Mucosa of gallbladder (tissue), 1 donor: ENCODE results near the gene NEURL2. TPM values are rescaled to one million over a fixed set of nuclear protein-coding genes. Genes with fewer than 3 reads are reported as not detected.
"Not testable (repeated sequence)": the region's sequence is repeated elsewhere in the genome, so short reads cannot be mapped to it uniquely, and the experiment has no call there.

Experiments
- DNase-seq: peaks from one replicate; pipeline ENCODE4 v3.0.0-alpha.2; 2020; ENCODE audit warnings: low spot score
- total RNA-seq: library from RNA; stranded (reverse); gene quantifications from one replicate; pipeline ENCODE4 v1.2.1, GENCODE V29; 2021
- donor health status: DM: no; HTN: no; CAD: no.

Gene NEURL2, protein sequence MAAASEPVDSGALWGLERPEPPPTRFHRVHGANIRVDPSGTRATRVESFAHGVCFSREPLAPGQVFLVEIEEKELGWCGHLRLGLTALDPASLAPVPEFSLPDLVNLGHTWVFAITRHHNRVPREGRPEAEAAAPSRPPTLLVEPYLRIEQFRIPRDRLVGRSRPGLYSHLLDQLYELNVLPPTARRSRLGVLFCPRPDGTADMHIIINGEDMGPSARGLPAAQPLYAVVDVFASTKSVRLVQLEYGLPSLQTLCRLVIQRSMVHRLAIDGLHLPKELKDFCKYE
- total RNA-seq: 5.9 TPM

DNA sequence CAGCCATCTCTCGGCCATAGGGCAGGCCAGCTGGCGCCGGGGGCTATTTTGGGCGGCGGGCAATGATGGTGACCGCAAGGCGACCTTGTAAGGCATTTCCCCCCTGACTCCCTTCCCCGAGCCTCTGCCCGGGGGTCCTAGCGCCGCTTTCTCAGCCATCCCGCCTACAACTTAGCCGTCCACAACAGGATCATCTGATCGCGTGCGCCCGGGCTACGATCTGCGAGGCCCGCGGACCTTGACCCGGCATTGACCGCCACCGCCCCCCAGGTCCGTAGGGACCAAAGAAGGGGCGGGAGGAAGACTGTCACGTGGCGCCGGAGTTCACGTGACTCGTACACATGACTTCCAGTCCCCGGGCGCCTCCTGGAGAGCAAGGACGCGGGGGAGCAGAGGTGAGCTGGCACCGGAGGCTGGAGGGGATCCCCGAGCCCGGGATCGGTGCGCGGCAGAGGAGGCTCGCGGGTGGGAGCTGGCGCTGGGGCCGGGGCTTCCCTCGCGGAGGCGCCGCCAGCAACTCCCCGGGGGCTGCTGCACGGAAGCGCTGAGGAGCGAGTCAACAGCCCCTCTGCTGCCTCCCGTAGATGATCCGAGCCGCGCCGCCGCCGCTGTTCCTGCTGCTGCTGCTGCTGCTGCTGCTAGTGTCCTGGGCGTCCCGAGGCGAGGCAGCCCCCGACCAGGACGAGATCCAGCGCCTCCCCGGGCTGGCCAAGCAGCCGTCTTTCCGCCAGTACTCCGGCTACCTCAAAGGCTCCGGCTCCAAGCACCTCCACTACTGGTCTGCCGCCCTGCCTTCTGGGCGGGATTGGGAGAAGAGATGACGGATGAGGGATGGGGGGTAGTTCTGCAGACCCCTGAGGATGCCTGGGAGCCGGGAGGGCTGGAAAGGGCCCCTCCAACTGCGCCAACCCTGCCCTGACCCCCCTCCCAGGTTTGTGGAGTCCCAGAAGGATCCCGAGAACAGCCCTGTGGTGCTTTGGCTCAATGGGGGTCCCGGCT, at the start of gene NEURL2, which contains the start of gene CTSA:
Gene NEURL2, minus strand, starts transcription at position 224 of the 999 bp plus-strand sequence. Its CDS starts 217 bp downstream, at position 7.
Gene CTSA, plus strand, starts transcription at position 351 of the 999 bp plus-strand sequence. Its CDS starts 234 bp downstream, at position 585.
- peak; percentile 93 for DNase-seq

DNA sequence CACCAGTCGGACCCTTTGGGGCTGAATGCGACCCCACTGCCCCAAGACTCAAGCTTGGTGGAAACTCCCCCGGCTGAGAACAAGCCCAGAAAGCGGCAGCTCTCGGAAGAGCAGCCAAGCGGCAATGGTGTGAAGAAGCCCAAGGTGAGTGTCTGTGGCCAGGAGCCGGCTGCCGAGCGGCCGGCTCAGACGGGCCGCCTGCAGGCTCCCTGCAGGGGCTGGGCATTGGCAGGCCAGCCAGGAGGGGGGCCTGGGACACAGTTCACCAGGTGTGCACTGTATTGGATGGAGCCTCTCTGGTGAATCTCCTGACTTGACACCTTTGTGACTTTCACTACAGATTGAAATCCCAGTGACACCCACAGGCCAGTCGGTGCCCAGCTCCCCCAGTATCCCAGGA, 49.5 kb upstream of the NEURL2 start:
- no peak for DNase-seq

DNA sequence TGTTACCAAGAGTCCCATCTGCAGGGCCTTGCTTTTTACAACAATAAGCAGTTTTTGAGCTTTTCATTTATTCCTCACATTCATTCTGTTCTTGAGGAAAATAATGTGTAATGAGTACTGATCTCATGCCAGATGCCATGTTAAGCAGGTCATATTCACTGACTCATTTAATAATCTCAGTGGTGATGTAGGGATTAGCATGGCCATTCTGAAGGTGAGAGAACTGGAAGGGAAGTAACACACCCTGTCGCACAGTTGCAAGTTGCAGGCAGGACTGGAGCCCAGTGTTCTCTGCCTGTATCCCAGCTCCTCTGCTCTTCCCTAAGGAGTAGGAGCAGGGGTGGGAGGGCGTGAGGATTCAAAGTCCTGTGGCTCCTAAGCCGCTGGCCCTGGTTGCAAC, 49.0 kb upstream of the NEURL2 start:
- no peak for DNase-seq

DNA sequence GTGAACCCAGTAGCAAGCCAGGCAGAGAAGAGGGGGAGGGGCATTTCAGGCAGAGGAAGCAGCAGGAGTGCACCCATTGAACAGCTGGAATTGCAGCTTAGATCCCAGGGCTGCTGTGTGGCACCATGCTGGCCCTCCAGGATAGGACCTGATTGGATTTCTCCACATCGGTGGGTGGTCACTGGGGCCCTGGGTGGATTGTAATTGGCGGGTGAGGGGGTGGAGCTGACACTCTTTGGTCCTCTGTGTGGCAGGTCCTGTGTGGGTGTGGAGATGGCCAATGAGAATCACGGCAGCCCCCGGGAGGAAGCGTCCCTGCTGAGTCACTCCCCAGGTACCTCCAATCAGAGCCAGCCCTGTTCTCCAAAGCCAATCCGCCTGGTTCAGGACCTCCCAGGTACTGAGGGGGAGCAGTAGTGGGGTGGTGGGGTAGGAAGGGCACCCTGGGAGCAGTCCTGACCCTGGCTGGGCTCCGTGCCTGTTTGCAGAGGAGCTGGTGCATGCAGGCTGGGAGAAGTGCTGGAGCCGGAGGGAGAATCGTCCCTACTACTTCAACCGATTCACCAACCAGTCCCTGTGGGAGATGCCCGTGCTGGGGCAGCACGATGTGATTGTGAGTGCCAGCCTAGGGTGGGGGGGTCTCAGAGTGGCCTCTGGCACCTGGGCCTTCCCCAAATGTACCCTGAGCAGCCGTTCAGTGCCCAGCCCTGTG, 47.9 kb upstream of the NEURL2 start:
- no peak for DNase-seq

DNA sequence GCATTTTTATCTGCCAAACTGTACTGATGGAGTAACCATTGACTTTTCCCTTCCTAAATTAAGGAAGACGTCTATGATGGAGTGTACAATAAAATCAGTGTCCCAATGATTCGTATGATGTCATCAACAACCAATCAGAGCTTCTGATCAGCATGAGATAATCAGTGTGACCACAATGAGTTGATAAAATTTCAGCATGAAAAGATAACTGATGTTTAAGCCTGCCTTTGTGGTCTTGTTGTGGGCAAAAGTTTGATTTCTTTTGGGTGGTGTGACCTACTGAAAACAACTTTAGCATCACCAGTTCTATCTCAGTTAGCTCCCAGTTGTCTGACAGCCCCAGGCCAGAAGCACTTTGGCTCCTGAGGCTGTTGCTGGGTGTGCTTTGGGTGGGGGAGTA, 46.8 kb upstream of the NEURL2 start:
- no peak for DNase-seq

DNA sequence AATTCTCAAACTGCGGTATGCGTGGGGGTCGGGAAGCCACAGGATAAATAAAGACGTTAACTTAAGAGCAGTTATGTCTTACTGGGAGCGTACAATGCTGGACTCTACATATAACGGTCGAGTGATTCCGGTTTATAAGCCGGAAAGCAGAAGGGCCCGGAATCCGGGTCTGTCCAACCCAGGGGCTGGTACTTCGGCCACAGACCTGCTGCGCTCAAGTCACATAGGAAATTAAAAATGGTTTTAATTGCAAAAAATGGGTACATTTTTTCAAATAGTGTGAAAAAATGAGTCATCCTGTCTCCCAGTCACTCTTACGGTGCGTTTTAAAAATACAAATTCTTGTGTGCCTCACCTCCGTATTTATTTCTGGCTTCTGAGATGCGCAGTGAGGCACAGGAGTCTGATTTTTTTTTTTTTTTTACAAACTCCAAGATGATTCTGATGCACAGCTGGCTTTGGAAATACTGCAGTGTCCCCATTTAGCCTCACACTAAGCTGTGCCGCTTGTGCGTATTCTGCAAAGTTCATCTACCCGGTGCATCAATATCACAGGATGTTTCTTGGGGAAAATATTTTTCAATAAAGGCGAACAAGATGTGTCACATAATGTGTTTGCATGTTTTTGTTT, 44.5 kb upstream of the NEURL2 start:
- DNase-seq: no peak

DNA sequence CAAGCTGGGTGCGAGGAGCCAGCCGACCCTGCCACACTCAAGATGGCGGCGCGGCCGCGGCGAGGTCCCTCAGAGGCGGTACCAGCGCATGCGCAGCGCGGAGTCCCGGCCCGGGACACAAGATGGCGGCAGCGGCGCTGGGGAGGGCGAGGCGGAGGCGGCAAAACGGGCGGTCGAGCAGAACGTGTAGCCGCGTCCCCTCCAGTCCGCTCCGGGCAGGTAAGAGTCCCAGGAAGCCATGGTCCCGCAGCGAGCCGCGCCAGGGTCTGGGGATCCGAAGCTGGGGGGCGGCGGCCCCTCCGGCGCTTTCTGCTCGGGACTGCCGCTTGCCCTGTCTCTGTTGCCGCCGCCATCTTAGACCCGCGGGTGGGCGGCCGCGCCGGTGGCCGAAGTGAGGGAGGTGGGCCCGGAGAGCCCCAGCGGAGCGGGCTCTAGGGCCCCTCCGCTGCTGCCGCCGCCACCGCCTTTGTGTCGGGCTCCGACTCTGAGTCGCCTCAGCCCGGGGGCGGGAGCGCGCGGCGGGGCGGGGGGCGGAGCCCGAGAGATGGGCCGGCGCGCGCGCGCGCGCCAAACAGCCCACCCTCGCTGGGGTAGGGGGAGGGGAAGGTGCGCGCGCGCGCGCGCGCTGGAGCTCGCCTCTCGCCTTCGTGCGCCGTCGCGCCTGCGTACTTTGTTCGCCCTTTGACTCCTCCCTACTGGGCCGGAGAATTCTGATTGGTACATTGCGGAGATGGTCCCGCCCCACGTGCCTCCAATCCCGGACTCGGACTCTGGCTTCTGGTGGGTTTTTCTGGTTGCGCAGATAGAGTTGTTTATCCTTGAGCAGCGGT, 43.8 kb upstream of the NEURL2 start, which contains the start of gene PCIF1:
Gene PCIF1, plus strand, starts transcription at position 98 of the 830 bp plus-strand sequence. CDS start 4,317 bp downstream, outside the sequence.
- DNase-seq: peak; percentile 99

DNA sequence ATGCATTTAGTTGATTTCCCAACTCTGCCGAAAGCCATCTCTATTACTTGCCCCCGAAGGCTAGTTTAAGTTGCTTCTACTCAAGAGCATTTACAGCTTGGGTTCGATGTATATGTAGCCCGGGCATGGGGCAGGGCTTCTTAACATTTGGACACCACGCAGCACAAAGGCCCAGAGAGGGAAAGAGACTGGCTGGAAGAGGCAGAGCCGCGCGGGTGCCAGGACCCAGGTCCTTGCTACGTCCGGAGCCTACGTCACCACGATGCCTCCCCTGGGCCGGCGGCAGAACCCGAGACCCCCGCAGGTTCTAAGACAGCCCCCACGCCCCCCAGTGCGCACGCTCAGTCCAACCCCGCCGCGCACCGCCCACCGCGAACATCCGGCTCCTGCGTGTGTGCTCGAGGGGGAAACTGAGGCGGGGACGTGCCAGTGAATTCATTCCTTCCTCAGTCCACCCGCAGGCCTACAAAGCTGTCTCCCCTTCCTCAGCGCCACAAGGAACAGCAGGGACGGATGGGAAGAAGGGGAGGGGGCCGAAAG, 43.1 kb upstream of the NEURL2 start:
- no peak for DNase-seq

DNA sequence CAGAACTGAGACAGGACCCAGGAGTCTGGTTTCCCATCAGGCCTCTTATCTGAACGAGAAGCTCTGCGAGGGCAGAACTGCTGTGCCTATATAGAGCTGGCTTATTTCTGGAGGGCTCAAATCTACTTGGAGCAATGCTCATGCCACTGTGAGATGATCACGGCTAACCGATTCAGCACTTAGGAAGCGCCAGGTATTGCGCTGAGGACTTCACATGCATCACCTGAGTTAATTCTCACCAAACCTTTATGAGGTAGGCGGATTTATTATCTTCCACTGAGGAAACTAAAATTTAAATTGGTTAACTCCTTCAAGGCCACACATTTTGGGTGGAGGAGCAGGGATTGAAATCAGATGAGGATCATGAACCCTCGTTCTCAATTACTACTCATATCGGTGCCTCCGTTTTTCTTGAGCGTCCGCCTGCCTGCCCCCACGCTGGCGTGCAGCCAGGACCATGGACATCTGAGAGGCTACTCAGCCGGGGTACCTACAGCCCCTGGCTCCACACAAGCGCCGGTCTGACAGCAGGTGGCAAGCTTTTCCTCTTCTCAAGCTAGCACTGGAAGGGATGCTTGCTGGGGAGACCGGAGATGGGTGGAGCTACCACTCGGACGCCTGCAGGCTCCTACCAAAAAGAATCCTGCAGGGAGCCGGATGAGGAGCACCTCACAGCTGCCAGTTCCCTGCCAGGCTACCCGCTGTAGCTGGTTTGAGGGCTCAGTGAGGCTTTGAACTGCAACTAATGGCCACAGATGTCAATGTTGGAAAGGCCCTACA, 42.4 kb upstream of the NEURL2 start:
- DNase-seq: peak; percentile 66

DNA sequence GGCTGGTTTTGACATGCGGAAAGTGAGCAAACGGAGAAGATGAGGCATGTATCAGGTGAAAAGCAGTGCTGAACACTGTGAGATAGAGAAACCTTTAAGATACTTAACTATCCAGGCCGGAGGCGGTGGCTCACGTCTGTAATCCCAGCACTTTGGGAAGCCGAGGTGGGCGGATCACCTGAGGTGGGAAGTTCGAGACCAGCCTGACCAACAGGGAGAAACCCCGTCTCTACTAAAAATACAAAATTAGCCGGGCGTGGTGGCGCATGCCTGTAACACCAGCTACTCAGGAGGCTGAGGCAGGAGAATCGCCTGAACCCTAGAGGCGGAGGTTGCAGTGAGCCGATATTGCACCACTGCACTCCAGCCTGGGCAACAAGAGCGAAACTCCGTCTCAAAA, 40.7 kb upstream of the NEURL2 start:
- DNase-seq: not testable (repeated sequence)

DNA sequence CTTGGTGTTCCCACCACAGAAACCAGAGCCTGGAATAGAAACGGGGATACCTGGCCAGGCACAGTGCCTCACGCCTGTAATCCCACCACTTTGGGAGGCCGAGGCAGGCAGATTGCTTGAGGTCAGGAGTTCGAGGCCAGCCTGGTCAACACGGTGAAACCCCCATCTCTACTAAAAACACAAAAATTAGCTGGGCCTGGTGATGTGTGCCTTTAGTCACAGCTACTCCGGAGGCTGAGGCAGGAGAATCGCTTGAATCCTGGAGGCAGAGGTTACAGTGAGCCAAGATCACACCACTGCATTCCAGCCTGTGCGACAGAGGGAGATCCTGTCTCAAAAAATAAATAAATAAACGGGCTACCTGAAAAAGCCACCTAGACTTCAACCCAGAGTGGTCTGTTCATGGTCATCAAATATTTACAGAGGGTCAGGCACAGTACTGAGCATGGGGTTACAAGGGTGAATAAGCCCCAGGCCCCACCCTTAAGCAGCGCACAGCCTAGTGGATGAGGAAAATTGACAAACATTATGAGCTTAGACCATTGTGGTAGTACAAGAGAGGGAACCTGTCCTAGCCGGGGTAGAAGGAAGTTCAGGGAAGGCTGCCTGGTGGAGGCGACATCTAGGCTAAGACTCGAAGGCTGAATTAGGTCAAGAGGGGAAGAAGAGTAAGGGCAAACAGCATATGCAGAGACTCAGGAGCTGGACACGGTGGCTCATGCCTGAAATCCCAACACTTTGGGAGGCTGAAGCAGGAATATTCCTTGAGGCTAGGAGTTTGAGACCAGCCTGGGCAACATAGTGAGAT, 36.3 kb upstream of the NEURL2 start:
- DNase-seq: no peak

DNA sequence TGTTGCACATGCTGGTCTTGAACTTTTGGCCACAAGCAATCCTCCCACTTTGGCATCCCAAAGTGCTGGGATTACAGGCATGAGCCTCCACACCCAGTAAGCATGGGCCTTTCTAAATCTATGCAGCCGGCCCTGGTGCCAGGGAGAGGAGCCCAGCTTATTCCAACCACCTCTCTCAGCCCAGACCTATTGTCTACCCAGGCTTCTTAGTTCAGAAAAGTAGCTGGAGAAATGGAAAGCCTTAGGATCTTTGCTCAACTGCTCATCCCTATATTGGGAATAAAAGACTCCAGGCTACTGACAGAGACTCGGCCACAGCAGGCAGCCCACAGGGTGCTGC, 35.7 kb upstream of the NEURL2 start:
- no peak for DNase-seq

DNA sequence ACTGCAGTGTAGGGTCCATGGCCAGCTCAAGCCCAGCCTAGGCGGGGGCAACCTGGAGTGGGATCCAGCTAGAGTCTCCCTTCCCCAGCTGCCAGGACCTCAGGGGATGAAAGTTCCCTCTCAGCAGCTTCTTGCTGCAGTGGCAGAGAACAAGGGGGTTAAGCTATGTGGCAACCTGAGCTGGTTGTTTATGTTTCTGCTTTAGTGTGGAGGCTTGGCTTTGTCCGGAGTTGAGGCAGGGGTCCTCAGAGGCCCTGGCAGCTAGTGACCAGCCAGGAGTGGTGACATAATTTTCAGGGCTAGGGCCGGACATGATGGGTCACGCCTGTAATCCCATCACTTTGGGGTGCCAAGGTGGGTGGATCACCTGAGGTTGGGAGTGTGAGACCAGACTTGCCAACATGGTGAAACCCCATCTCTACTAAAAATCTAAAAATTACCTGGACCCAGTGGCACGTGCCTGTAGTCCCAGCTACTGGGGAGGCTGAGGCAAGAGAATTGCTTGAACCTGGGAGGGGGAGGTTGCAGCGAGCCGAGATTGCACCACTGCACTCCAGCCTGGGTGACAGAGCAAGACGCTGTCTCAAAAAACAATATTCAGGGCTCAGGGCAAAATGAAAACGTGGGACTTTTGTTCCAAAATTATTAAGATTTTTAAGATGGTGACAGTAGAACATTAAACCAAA, 35.0 kb upstream of the NEURL2 start:
- DNase-seq: no peak

DNA sequence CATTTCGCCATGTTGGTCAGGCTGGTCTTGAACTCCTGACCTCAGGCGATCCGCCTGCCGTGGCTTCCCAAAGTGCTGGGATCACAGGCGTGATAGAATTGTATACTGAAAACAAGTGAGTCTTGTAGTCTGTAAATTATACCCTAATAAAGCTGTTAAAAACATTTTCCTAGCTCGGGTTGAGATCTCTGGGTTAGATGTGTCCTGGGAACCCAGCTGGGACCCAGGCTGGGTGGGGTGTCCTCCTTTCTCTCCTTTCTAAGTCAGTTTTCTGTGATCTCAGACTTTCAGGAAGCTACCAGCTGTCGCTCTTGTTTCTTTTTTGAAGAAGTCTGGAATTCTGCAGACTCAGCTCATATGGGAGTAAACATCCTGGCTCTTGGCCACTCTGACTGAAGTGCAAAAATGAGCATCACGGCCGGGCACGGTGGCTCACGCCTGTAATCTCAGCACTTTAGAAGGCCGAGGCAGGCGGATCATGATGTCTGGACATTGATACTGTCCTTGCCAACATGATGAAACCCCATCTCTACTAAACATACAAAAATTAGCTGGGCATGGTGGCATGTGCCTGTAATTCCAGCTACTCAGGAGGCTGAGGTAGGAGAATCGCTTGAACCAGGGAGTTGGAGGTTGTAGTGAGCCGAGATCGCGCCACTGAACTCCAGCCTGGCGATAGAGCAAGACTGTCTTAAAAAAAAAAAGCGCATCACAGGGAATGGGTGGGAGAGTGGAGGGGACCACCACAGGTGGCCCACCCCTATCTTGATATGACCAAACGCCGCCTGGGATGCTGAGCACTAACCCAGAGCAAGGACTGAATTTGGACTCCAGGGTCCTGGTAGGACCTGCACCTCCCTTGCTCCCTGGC, 33.6 kb upstream of the NEURL2 start:
- DNase-seq: peak; percentile 50

DNA sequence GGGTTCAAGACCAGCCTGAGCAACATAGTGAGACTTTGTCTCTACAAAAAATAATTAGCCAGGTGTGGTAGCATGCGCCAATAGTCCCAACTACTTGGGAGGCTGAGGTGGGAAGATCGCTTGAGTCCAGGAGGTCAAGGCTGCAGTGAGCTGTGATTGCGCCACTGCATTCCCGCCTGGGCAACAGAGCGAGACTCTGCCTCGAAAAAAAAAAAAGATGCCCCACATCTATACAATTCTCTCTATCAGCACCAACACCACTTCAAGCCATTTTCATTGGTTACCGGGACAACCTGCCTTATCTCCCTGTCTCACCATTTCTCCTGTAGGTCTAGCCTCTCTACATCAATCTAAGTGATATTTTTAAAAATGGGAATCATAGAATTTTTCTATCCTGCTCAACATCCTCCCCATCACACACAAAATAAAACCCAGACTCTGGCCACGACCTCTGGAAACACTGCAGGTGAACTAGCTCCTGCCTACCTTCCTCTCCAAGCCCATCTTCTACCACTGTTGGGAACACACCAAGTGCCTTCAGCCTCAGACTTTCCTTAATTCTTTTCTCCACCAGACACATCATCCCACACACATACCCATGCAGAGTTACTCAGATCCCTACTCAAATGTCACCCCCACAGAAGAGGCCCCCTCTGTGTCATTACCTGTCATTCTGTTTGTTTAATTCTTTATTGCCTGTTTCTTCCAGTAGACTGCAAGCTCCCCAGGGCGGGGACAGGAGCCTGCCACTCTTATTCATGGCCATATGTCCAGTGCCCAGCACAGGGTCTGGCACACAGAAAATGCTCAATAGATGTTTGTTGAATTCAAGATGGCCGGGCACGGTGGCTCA, 30.6 kb upstream of the NEURL2 start:
- no peak for DNase-seq
